ENCODE data around the gene RECQL5.

DNA sequence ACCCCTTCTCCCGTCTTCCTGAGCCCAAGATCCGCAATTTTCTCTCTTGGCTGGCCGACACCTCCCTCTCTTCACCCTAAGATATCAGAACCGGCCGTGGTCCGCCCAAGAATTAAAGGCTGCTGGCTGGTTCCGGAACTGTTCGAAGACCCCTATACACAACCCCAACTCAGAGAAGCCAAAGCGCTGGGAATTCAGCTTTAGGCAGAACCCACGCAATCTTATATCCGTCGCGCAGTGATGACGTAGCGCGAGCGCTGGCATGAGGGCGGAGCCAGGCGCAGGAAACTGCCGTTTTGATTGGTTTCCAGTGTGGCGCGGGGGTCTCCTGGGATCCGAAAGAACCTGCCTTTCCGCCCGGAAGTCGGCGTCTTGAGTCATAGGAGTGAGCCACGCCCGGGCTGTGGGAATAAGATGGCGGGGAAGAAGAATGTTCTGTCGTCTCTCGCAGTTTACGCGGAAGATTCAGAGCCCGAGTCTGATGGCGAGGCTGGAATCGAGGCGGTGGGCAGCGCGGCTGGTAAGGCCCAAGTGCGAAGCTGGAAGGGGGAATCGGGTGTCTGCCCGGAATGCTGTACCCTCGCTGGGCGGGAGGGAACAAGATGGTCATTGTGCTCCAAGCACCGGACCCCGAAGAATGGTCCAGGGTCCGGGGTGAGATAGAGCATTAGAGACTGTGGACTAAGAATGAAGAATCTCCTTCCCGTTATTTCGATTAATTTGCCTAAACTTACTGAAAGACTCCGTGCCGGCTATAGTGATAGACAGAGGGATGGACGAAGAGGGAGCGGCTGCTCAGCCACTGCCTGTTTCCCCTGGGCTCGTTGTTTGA, at the start of gene RECQL5, which contains the start of gene SAP30BP:
- TF ChIP-seq, protein P1, sequence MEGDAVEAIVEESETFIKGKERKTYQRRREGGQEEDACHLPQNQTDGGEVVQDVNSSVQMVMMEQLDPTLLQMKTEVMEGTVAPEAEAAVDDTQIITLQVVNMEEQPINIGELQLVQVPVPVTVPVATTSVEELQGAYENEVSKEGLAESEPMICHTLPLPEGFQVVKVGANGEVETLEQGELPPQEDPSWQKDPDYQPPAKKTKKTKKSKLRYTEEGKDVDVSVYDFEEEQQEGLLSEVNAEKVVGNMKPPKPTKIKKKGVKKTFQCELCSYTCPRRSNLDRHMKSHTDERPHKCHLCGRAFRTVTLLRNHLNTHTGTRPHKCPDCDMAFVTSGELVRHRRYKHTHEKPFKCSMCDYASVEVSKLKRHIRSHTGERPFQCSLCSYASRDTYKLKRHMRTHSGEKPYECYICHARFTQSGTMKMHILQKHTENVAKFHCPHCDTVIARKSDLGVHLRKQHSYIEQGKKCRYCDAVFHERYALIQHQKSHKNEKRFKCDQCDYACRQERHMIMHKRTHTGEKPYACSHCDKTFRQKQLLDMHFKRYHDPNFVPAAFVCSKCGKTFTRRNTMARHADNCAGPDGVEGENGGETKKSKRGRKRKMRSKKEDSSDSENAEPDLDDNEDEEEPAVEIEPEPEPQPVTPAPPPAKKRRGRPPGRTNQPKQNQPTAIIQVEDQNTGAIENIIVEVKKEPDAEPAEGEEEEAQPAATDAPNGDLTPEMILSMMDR (IDR thresholded peaks at IDR 0.05), result peak in 2 of 5 experiments; percentile 18 to 51
- TF ChIP-seq POLR2A (IDR thresholded peaks at IDR 0.05), result peak; percentile 12 to 76

Measured in tibial nerve (tissue), 3 donors.